Body of pancreas (tissue), 4 donors: ENCODE measurements around the gene PTEN. TPM values are rescaled to one million over a fixed set of nuclear protein-coding genes. Genes with fewer than 3 reads are reported as not detected.

Experiments used
- ATAC-seq: fragments of 150-250 bp; one replicate; pipeline ENCODE4 v1.9.1; 2016
- DNase-seq, 4 donors: peaks; one replicate each; pipeline ENCODE4 v3.0.0-alpha.2; 2019
- H3K27ac ChIP-seq, 4 donors: fragments of 200-600 bp; sonication (generic); 1 replicate in 3 of 4; 2 replicates in 1 of 4; pipeline versions ENCODE4 v1.5.1 to v1.6.1; 2016 to 2019; ENCODE audit warnings: mild to moderate bottlenecking in 1 of 4, mixed read lengths in 1 of 4, moderate library complexity in 1 of 4
- H3K27me3 ChIP-seq, 2 donors: fragments of 200-600 bp; sonication (generic); one replicate each; pipeline ENCODE4 v1.6.0; 2016; ENCODE audit warnings: mild to moderate bottlenecking in 1 of 2
- H3K36me3 ChIP-seq, 2 donors: fragments of 200-600 bp; sonication (generic); replicated peaks in 1 of 2; 2 replicates each; pipeline ENCODE4 v1.5.1; 2016; ENCODE audit warnings: low read depth in 2 of 2; ENCODE audit not compliant: insufficient read depth in 1 of 2
- H3K4me1 ChIP-seq: fragments of 200-600 bp; sonication (generic); one replicate; pipeline ENCODE4 v1.6.0; 2016
- H3K4me3 ChIP-seq, 2 donors: fragments of 200-600 bp; sonication (generic); 1 replicate in 1 of 2; 2 replicates in 1 of 2; pipeline ENCODE4 v1.5.1; 2016 to 2019
- H3K9me3 ChIP-seq, 3 donors: fragments of 200-600 bp; sonication (generic); 1 replicate in 2 of 3; 2 replicates in 1 of 3; pipeline ENCODE4 v1.5.1; 2016
- CTCF ChIP-seq, 7 experiments: fragments of 450-650 bp in 4 of 7; fragments of 200-600 bp in 3 of 7; sonication (generic) in 3 of 7; IDR thresholded peaks; one replicate each; pipeline ENCODE4 v1.5.1; 2016 to 2019; ENCODE audit warnings: antibody characterized with exemption in 7 of 7
- POLR2A ChIP-seq, 3 donors: fragments of 450-650 bp; IDR thresholded peaks; one replicate each; pipeline ENCODE4 v1.6.1; 2016; ENCODE audit warnings: antibody characterized with exemption in 3 of 3, mild to moderate bottlenecking in 2 of 3
- WGBS, 2 donors: methylation state at CpG; one replicate each; pipeline ENCODE4 v1.1.5; 2017; 5-methylcytosine and 5-hydroxymethylcytosine counted together
- intact Hi-C: fragments of 100-400 bp; cut with DNase I; formaldehyde crosslinking; loops from one replicate; pipeline ENCODE4 v1.15.1; 2023
- total RNA-seq, 2 donors: library from RNA; depleted of rRNA; stranded (reverse); fragments of >200 nt; gene quantifications; one replicate each; pipeline ENCODE4 v1.1.0, GENCODE V29; 2016

PTEN gene
- total RNA-seq, 2 donors from 2014 or later = 105 to 227 TPM

- intact Hi-C loops = no loop called here
- Histone ChIP-seq H3K27ac (no peak overlapping the region), H3K4me3 (no peak overlapping the region), H3K27me3 (no peaks in the 10 kb centered on the region), H3K9me3 (no peaks in the 10 kb centered on the region), H3K4me1 (no peaks in the 10 kb centered on the region), H3K36me3 (no peaks in the 10 kb centered on the region)
- DNase-seq (no peak), ATAC-seq (no peak)
- TF ChIP-seq POLR2A (IDR thresholded peaks at IDR 0.05) (no peak), CTCF (IDR thresholded peaks at IDR 0.05) (no peak)
These were observed 33.3 kb upstream of the PTEN start for GRCh38 chr10:87829986-87830729.

- intact Hi-C loops = no loop called here
- TF ChIP-seq CTCF (IDR thresholded peaks at IDR 0.05) (no peak), POLR2A (IDR thresholded peaks at IDR 0.05) (no peak)
- no peaks in the 10 kb centered on the region for H3K27me3 ChIP-seq
- no peaks in the 10 kb centered on the region for H3K9me3 ChIP-seq
- no peak overlapping the region for H3K4me3 ChIP-seq
- 93 to 94% methylated on average over 4 of the region's 4 CpGs for WGBS, 2 donors
- no peak overlapping the region for H3K27ac ChIP-seq
- no peak for ATAC-seq
- DNase-seq = no peak
- H3K36me3 ChIP-seq = no peaks in the 10 kb centered on the region
- H3K4me1 ChIP-seq = no peaks in the 10 kb centered on the region
These were observed 27.3 kb upstream of the PTEN start for GRCh38 chr10:87836098-87836497.

- TF ChIP-seq POLR2A (IDR thresholded peaks at IDR 0.05) = no peak
- no peak for TF ChIP-seq CTCF (IDR thresholded peaks at IDR 0.05)
- ATAC-seq (no peak), DNase-seq (no peak)
- intact Hi-C loops = no loop called here
- H3K9me3 ChIP-seq = no peaks in the 10 kb centered on the region
- H3K36me3 ChIP-seq = no peaks in the 10 kb centered on the region
- no peak overlapping the region for H3K4me3 ChIP-seq
- H3K4me1 ChIP-seq = peaks cover 3% of the 10 kb centered on the region
- H3K27me3 ChIP-seq = no peaks in the 10 kb centered on the region
- no peak overlapping the region for H3K27ac ChIP-seq
These were observed 26.0 kb upstream of the PTEN start for GRCh38 chr10:87837445-87837844.

- DNase-seq (no peak), ATAC-seq (no peak)
- H3K27ac ChIP-seq = no peak overlapping the region
- no peaks in the 10 kb centered on the region for H3K27me3 ChIP-seq
- H3K4me1 ChIP-seq = peaks cover 5% of the 10 kb centered on the region
- no peak overlapping the region for H3K4me3 ChIP-seq
- TF ChIP-seq POLR2A (IDR thresholded peaks at IDR 0.05) (no peak), CTCF (IDR thresholded peaks at IDR 0.05) (no peak)
- 55 to 61% methylated on average over 2 of the region's 2 CpGs for WGBS, 2 donors
- intact Hi-C loops = no loop called here
- no peaks in the 10 kb centered on the region for H3K36me3 ChIP-seq
- H3K9me3 ChIP-seq = no peaks in the 10 kb centered on the region
These were observed 24.8 kb upstream of the PTEN start for GRCh38 chr10:87838650-87839049.

- no peak for TF ChIP-seq CTCF (IDR thresholded peaks at IDR 0.05)
- TF ChIP-seq POLR2A (IDR thresholded peaks at IDR 0.05) = no peak
These were observed 22.2 kb upstream of the PTEN start for GRCh38 chr10:87841186-87841585.

More at GRCh38 chr10:87841186-87841585, 22.2 kb upstream of the PTEN start:
- intact Hi-C loops = no loop called here
- H3K9me3 ChIP-seq = no peaks in the 10 kb centered on the region
- no peaks in the 10 kb centered on the region for H3K36me3 ChIP-seq
- no peak overlapping the region for H3K27ac ChIP-seq
- no peaks in the 10 kb centered on the region for H3K27me3 ChIP-seq
- peaks cover 5% of the 10 kb centered on the region for H3K4me1 ChIP-seq
- WGBS, 2 donors = 85% methylated on average over 3 of the region's 3 CpGs
- DNase-seq = no peak
- no peak overlapping the region for H3K4me3 ChIP-seq
- ATAC-seq = no peak
